CD4-positive, alpha-beta T cell treated with Interleukin-4 for 4 hours (primary cell): Measurements from ENCODE around the gene CACNA2D4.

ENCODE experiments used
- DNase-seq: peaks from one replicate; pipeline ENCODE4 v3.0.0-alpha.2; 2020

Gene CACNA2D4

DNA sequence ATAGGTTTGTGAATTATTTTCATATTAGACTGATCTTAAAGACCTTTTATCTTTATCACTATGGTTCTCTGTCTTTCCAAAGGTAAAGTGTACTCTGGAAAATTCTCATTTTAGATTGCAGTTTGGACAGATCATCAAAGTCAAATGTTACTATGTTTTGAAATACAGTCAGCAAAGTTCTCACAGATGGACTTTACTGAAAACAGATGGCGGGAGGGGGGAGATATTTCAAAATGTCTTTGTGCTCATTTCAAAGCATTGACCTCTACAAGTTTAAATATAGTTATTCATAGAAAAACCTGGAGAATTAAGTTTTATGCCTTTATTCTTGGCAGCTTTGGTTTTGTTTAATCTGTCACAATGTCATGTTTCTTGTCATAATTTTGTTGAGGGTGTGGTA, 149.8 kb downstream of the CACNA2D4 start:
- DNase-seq: no peak

GRCh38 chr12:1767407-1768090, 150.9 kb downstream of the CACNA2D4 start:
- DNase-seq: no peak

- DNase-seq: no peak
These were observed 152.3 kb downstream of the CACNA2D4 start for GRCh38 chr12:1766110-1766509.

- no peak for DNase-seq
These were observed 155.3 kb downstream of the CACNA2D4 start for GRCh38 chr12:1763153-1763552.

DNA sequence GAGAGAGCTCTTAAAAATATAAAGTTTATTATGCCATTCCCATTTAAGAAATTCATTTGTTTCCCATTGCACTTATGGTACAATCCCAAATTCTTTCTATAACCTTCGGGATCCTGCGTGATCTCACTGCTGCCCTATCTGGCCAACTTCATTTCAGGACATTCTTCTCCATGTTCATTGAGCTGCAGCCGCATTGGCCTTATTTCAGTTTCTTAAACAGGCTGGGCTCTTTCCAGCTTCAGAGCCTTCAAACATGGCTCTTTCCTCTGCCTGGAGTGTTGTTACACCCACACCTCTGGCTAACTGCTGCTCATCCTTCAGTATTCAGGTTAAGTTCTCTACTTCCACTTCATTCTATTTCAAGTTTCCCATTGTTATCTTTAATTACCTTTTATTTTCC, 156.6 kb downstream of the CACNA2D4 start:
- DNase-seq: no peak

- no peak for DNase-seq
These were observed 157.7 kb downstream of the CACNA2D4 start for GRCh38 chr12:1760566-1761382.

GRCh38 chr12:1758887-1759286, 159.6 kb downstream of the CACNA2D4 start:
- no peak for DNase-seq

DNA sequence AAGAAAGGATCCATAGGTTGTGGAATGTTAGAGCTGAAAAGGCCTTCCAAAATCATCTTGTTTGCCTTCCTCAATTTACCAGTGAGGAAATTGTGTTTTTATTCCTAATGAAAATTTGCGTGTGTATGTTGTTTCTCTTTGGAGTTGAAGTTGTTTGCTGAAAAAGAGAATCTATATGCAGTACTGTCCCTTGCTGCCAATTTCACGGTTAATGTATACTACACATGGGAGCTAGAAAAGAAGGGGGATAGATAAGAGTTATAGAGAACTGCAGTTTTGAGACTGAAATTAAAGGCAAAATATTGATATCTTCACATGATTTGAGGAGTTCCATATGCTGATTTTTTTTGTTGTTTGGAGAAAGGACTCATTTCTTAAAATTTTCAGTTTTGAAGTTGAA, 160.1 kb downstream of the CACNA2D4 start:
- no peak for DNase-seq

GRCh38 chr12:1750300-1750699, 168.2 kb downstream of the CACNA2D4 start:
- DNase-seq: no peak

- no peak for DNase-seq
These were observed 169.4 kb downstream of the CACNA2D4 start for GRCh38 chr12:1749019-1749418.

- DNase-seq: no peak
These were observed 170.8 kb downstream of the CACNA2D4 start for GRCh38 chr12:1747609-1748008.

DNA sequence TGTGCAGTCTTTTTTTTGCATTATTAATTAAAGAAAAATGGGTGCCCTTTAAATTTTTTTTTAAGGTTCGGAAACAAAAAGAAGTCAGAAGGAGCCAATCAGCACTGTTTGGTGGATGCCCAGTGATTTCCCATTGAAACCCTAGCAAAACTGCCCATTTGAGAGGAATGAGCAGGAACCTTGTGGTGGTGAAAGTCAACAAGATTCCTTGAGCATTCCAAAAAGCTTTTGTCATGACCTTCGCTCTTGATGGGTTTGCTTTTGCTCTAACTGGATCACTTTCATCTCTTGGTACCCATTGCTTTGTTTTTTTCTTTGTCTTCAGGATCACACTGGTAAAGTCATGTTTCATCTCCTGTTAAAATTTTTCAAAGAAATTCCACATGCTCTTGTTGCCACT, 173.5 kb downstream of the CACNA2D4 start:
- DNase-seq: no peak
